B cell (primary cell): ENCODE results near the gene KDM6B. TPM values are rescaled to one million over a fixed set of nuclear protein-coding genes. Genes with fewer than 3 reads are reported as not detected.
A peak's percentile ranks its signal among the peaks of the same experiment; 100 is the strongest.

ENCODE experiments used
- ATAC-seq: fragments of 200-7000 bp; cut with Tn5 transposase; one replicate; pipeline ENCODE4 v1.10.0; 2021; ENCODE audit warnings: low read depth, mild to moderate bottlenecking, moderate number of reproducible peaks, moderate library complexity
- CTCF ChIA-PET: fragments of 350-600 bp; sonication (Branson Sonifier 250); formaldehyde crosslinking; loops from one replicate; lab custom pipeline; 2021; ENCODE audit warnings: antibody characterized with exemption, inconsistent platforms; lab: Charles Lee
- POLR2A ChIA-PET: fragments of 350-600 bp; sonication (Branson Sonifier 250); formaldehyde crosslinking; loops from one replicate; lab custom pipeline; 2021; ENCODE audit warnings: antibody characterized with exemption; lab: Charles Lee
- DNase-seq: peaks from one replicate; pipeline ENCODE4 v3.0.0; 2013
- H2AFZ ChIP-seq: 2 replicates; pipeline ENCODE4 v1.6.1; 2012; ENCODE audit warnings: mild to moderate bottlenecking, low read depth, low read length; ENCODE audit not compliant: insufficient read depth, poor library complexity, severe bottlenecking
- H3K27ac ChIP-seq, 2 donors: 1 replicate in 1 of 2; 2 replicates in 1 of 2; pipeline ENCODE4 v1.5.1; 2012 to 2013; ENCODE audit warnings: low read length in 2 of 2, mild to moderate bottlenecking in 2 of 2, moderate library complexity in 1 of 2
- H3K27me3 ChIP-seq, 4 experiments: fragments of 200-600 bp in 1 of 4; sonication (generic) in 1 of 4; replicated peaks in 1 of 4; 1 replicate in 2 of 4; 2 replicates in 2 of 4; pipeline versions ENCODE4 v1.6.1 to v1.7.0; 2013 to 2016; ENCODE audit warnings: low read length in 3 of 4, mild to moderate bottlenecking in 2 of 4, mixed read lengths in 1 of 4, moderate library complexity in 1 of 4; ENCODE audit not compliant: insufficient read depth in 4 of 4, control insufficient read depth in 3 of 4; ENCODE audit errors: control extremely low read depth in 1 of 4
- H3K36me3 ChIP-seq, 2 experiments: replicated peaks in 1 of 2; 1 replicate in 1 of 2; 2 replicates in 1 of 2; pipeline versions ENCODE4 v1.6.1 to v1.7.1; 2013; ENCODE audit warnings: low read length in 1 of 2; ENCODE audit not compliant: insufficient read depth in 2 of 2, control insufficient read depth in 1 of 2; ENCODE audit errors: control extremely low read depth in 1 of 2, extremely low read depth in 1 of 2
- H3K4me1 ChIP-seq, 2 donors: fragments of 200-600 bp in 1 of 2; sonication (generic) in 1 of 2; 1 replicate in 1 of 2; 2 replicates in 1 of 2; pipeline versions ENCODE4 v1.5.1 to v1.6.1; 2013 to 2017; ENCODE audit warnings: low read length in 2 of 2; ENCODE audit not compliant: control insufficient read depth in 2 of 2, insufficient read depth in 2 of 2
- H3K4me2 ChIP-seq: replicated peaks from 2 replicates; pipeline ENCODE3; 2012; ENCODE audit warnings: mild to moderate bottlenecking, low read depth, low read length; ENCODE audit not compliant: poor library complexity, severe bottlenecking
- H3K4me3 ChIP-seq, 5 experiments: fragments of 200-600 bp in 1 of 5; sonication (generic) in 1 of 5; 1 replicate in 3 of 5; 2 replicates in 2 of 5; pipeline versions ENCODE4 v1.5.1 to v1.7.0; 2011 to 2016; ENCODE audit warnings: low read length in 4 of 5, mild to moderate bottlenecking in 4 of 5, low read depth in 2 of 5, control low read depth in 1 of 5, moderate library complexity in 1 of 5; ENCODE audit not compliant: insufficient read depth in 1 of 5; ENCODE audit errors: control extremely low read depth in 1 of 5, extremely low read depth in 1 of 5
- H3K79me2 ChIP-seq: fragments of 200-600 bp; sonication (generic); one replicate; pipeline ENCODE4 v1.6.0; 2016; ENCODE audit warnings: low read length; ENCODE audit not compliant: control insufficient read depth, insufficient read depth
- H3K9ac ChIP-seq: fragments of 200-600 bp; sonication (generic); 2 replicates; pipeline ENCODE4 v1.6.1; 2017; ENCODE audit warnings: mild to moderate bottlenecking, low read length, moderate library complexity
- H3K9me3 ChIP-seq, 3 donors: one replicate each; pipeline versions ENCODE4 v1.6.1 to v1.7.1; 2013; ENCODE audit warnings: low read length in 2 of 3; ENCODE audit not compliant: control insufficient read depth in 2 of 3, insufficient read depth in 1 of 3; ENCODE audit errors: control extremely low read depth in 1 of 3
- H4K20me1 ChIP-seq: 2 replicates; pipeline ENCODE4 v1.6.0; 2012; ENCODE audit warnings: mild to moderate bottlenecking, low read length; ENCODE audit not compliant: insufficient read depth, control insufficient read depth, poor library complexity, severe bottlenecking
- H3K27ac Mint-ChIP-seq: one replicate; pipeline ENCODE4 v1.8.0; 2021; ENCODE audit warnings: mixed read lengths
- H3K27me3 Mint-ChIP-seq: one replicate; pipeline ENCODE4 v1.8.0; 2021; ENCODE audit warnings: mixed read lengths
- H3K4me1 Mint-ChIP-seq: one replicate; pipeline ENCODE4 v1.8.0; 2021; ENCODE audit warnings: mixed read lengths
- H3K4me3 Mint-ChIP-seq: one replicate; pipeline ENCODE4 v1.8.0; 2021; ENCODE audit warnings: mixed read lengths
- H3K9me3 Mint-ChIP-seq: one replicate; pipeline ENCODE4 v1.8.0; 2022; ENCODE audit warnings: mixed read lengths; ENCODE audit not compliant: insufficient read depth
- CTCF ChIP-seq: fragments of 200-600 bp; IDR thresholded peaks from one replicate; pipeline ENCODE4 v1.8.0; 2022; ENCODE audit warnings: antibody characterized with exemption, mild to moderate bottlenecking
- EZH2 ChIP-seq: IDR thresholded peaks from 2 replicates; pipeline ENCODE4 v1.6.1; 2012; ENCODE audit warnings: borderline replicate concordance, low read depth, mild to moderate bottlenecking, moderate library complexity, low read length; ENCODE audit not compliant: insufficient read depth, poor library complexity, severe bottlenecking
- WGBS: methylation state at CpG from one replicate; pipeline ENCODE4 v1.1.5; 2013; ENCODE audit warnings: missing lambda C conversion rate; ENCODE audit not compliant: insufficient coverage; 5-methylcytosine and 5-hydroxymethylcytosine counted together
- intact Hi-C: fragments of 100-400 bp; cut with micrococcal nuclease; formaldehyde crosslinking; loops from one replicate; pipeline ENCODE4 v1.10.0; 2022
- polyA plus RNA-seq: library from polyadenylated mRNA; depleted of rRNA; stranded (reverse); fragments of >200 nt; gene quantifications from 2 replicates; pipeline ENCODE4 v1.2.3, GENCODE V29; 2012
- total RNA-seq, 2 donors: library from RNA; stranded (reverse); fragments of 120-200 nt in 1 of 2; gene quantifications; 1 replicate in 1 of 2; 2 replicates in 1 of 2; pipeline versions ENCODE4 v1.2.3 to v1.2.4, GENCODE V29; 2013 to 2022

Gene KDM6B
- total and polyA plus RNA-seq, 2 donors (not counting 1 experiment from before 2014, with no cell fraction given) = 18.6 to 110 TPM

GRCh38 chr17:7857713-7858521, 23.9 kb downstream of the KDM6B start, which contains the start of gene CYB5D1:
CYB5D1 (plus strand) TSS chr17:7858003; CDS start chr17:7858135, 132 bp downstream.
- H2AFZ ChIP-seq = peak within 1 kb of the TSS; percentile 87
- H3K4me2 ChIP-seq = peak within 1 kb of the TSS; percentile 83
- peak; percentile 97 for DNase-seq
- TF ChIP-seq EZH2 (no peak), CTCF (no peak)
- POLR2A ChIA-PET = interaction anchor here (0.9 to 1.7 kb wide), 11 partner anchors 13 to 390 kb away, joined by 3 to 21 read pairs (median 5); partner anchors contain the start of genes CNTROB, CTC1, KDM6B and RNF227
- peaks cover 0 to 3% of the 10 kb centered on the region in 2 experiments for H3K36me3 ChIP-seq
- CTCF ChIA-PET = interaction anchor here (0.6 to 2.6 kb wide), 24 partner anchors 13 to 252 kb away, joined by 3 to 53 read pairs (median 4); partner anchors contain the start of genes CNTROB, KDM6B, TP53 and TRAPPC1
- peak within 1 kb of the TSS; percentile 85 to 90 for H3K27ac ChIP-seq
- no peaks in the 10 kb centered on the region for H3K27me3 Mint-ChIP-seq
- peak within 1 kb of the TSS; percentile 66 for H3K27ac Mint-ChIP-seq
- peak; percentile 54 for ATAC-seq
- no peak within 1 kb of the TSS for H3K4me3 Mint-ChIP-seq
- no peaks in the 10 kb centered on the region for H3K9me3 ChIP-seq
- intact Hi-C loops = loop anchor here (1.0 to 5.0 kb wide), 9 partner anchors 14 to 606 kb away; partner anchors contain the start of genes CHD3, CNTROB, CTDNEP1 and ELP5
- 11% methylated on average over 48 of the region's 48 CpGs for WGBS
- H4K20me1 ChIP-seq = peaks cover 12% of the 10 kb centered on the region
- H3K4me1 ChIP-seq = peaks cover 20 to 31% of the 10 kb centered on the region in 2 donors
- H3K9ac ChIP-seq = peak within 1 kb of the TSS; percentile 82
- peaks cover 9% of the 10 kb centered on the region for H3K79me2 ChIP-seq
- peaks cover 5% of the 10 kb centered on the region for H3K4me1 Mint-ChIP-seq
- H3K27me3 ChIP-seq = no peaks in the 10 kb centered on the region
- H3K4me3 ChIP-seq = peak within 1 kb of the TSS; percentile 57 to 92 (median 85)
- no peaks in the 10 kb centered on the region for H3K9me3 Mint-ChIP-seq
